ENCODE data around the gene TTC1. TPM values are rescaled to one million over a fixed set of nuclear protein-coding genes. Genes with fewer than 3 reads are reported as not detected.
A peak's percentile ranks its signal among the peaks of the same experiment; 100 is the strongest.

TTC1 gene
- total RNA-seq, 1 experiment from 2014 or later: 84.6 TPM

DNA sequence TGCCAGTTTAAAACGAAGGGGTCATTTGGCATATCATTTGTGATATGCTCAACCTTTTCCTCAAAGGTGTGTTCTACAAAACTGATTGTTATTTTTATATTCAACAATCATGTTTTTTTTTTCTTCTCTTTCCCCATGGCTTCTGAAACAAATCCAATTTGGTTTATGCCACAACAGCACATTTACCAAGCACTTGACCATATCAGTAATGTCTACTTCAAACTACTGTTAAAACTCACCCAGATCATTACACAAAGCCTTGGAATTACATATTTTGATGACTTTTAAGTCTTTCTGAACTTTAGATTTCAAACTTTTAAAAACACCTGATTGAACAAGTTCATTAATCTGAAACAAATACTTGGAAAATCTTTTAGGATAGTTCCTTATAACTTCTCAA is 81.1 kb downstream of the TTC1 start:
- Mint-ChIP-seq H3K4me3 (ENCODE audit: unreplicated experiment) (no peak overlapping the region), H3K4me1 (ENCODE audit: insufficient read depth, unreplicated experiment) (no peaks in the 10 kb centered on the region), H3K27ac (ENCODE audit: low read depth, unreplicated experiment) (no peak overlapping the region), H3K36me3 (ENCODE audit: insufficient read depth, unreplicated experiment) (peaks cover 47% of the 10 kb centered on the region), H3K27me3 (ENCODE audit: insufficient read depth, unreplicated experiment) (no peaks in the 10 kb centered on the region), H3K9me3 (ENCODE audit: unreplicated experiment) (no peaks in the 10 kb centered on the region)
- intact Hi-C loops (cut with micrococcal nuclease): no loop called here
- ChIA-PET CTCF (no interaction called here), POLR2A (interaction anchor here (0.6 to 1.1 kb wide), 2 partner anchors 26 to 85 kb away, joined by 3 to 7 read pairs; no protein-coding TSS in a partner anchor)
- TF ChIP-seq, protein P1, sequence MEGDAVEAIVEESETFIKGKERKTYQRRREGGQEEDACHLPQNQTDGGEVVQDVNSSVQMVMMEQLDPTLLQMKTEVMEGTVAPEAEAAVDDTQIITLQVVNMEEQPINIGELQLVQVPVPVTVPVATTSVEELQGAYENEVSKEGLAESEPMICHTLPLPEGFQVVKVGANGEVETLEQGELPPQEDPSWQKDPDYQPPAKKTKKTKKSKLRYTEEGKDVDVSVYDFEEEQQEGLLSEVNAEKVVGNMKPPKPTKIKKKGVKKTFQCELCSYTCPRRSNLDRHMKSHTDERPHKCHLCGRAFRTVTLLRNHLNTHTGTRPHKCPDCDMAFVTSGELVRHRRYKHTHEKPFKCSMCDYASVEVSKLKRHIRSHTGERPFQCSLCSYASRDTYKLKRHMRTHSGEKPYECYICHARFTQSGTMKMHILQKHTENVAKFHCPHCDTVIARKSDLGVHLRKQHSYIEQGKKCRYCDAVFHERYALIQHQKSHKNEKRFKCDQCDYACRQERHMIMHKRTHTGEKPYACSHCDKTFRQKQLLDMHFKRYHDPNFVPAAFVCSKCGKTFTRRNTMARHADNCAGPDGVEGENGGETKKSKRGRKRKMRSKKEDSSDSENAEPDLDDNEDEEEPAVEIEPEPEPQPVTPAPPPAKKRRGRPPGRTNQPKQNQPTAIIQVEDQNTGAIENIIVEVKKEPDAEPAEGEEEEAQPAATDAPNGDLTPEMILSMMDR (IDR thresholded peaks at IDR 0.05; ENCODE audit: unreplicated experiment): no peak
- DNase-seq (ENCODE audit: unreplicated experiment): no peak
- no TSS peak for BruUV-seq (replicated peaks)

DNA sequence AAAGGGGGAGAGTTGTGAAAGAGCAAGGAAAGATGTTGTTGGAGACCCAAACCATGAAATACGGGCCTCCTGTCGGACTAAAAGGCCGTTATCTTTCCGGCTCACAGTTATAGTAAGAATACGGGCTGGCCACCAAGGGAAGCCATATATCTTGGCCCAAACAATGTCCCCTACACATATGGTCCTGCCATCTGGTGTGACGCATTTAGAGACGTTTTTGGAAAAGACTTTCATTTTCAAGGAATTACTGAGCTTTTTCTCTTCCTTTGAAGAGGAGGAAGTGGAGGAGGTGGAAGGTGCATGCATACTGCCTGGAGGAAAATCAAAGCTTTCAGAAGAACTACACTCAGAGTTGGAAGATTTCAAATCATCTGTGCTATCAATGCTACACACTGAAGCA is 83.6 kb downstream of the TTC1 start:
- POLR2A ChIA-PET: interaction anchor here (1.3 to 2.0 kb wide), 2 partner anchors 8 to 13 kb away, joined by 5 to 6 read pairs; no protein-coding TSS in a partner anchor
- CTCF ChIA-PET: interaction anchor here (0.9 kb wide), 1 partner anchor 9 kb away, joined by 3 read pairs; no protein-coding TSS in a partner anchor

DNA sequence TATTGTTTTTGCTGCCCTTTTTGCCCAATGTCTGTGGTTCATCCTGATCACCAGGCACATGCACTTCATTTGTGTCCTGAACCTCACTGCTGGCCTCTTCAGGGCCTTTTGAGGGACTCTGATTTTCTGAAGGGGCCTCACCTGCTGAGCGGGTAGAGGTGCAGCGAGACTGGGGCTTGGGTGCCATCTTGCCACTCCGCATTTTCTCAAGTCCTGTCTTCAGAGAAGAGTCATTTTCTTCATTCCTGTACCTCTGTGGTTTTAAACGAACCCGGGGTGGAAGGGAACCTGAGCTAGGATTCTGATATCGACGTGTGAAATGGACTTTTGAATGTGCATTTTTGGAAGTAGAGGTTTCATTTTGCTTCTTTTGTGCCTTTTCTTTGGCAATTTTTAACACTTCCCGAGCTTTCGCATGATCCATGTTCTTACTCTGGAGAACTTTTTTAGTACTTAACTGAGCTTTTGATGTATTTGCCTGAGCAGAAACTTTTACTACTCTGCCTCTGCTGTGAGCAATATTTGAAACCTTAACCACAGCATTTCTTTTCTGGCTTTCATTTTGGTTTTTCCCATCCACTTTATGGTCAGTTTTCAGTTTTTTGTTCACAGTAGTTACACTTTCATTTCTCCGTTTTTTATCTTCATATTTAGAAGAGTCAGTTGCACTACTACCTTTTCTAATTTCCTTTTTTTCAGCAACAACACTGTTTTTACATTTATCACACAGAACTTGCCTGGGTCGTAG is 84.2 kb downstream of the TTC1 start:
- Mint-ChIP-seq H3K27ac (ENCODE audit: low read depth, unreplicated experiment) (no peak overlapping the region), H3K36me3 (ENCODE audit: insufficient read depth, unreplicated experiment) (peaks cover 39% of the 10 kb centered on the region), H3K9me3 (ENCODE audit: unreplicated experiment) (no peaks in the 10 kb centered on the region), H3K27me3 (ENCODE audit: insufficient read depth, unreplicated experiment) (no peaks in the 10 kb centered on the region), H3K4me3 (ENCODE audit: unreplicated experiment) (no peak overlapping the region), H3K4me1 (ENCODE audit: insufficient read depth, unreplicated experiment) (peaks cover 4% of the 10 kb centered on the region)
- ChIA-PET POLR2A (interaction anchor here (0.6 to 2.0 kb wide), 2 partner anchors 8 to 95 kb away, joined by 3 to 6 read pairs; no protein-coding TSS in a partner anchor), CTCF (no interaction called here)
- intact Hi-C loops (cut with micrococcal nuclease): no loop called here
- BruUV-seq (replicated peaks): TSS peak; percentile 20
- no peak for DNase-seq (ENCODE audit: unreplicated experiment)
- TF ChIP-seq, protein P1 (IDR thresholded peaks at IDR 0.05; ENCODE audit: unreplicated experiment): no peak

More for the DNA sequence above, 83.6 kb downstream of the TTC1 start:
- no peak for DNase-seq (ENCODE audit: unreplicated experiment)
- Mint-ChIP-seq H3K4me3 (ENCODE audit: unreplicated experiment) (no peak overlapping the region), H3K27ac (ENCODE audit: low read depth, unreplicated experiment) (no peak overlapping the region), H3K36me3 (ENCODE audit: insufficient read depth, unreplicated experiment) (peaks cover 43% of the 10 kb centered on the region), H3K9me3 (ENCODE audit: unreplicated experiment) (no peaks in the 10 kb centered on the region), H3K4me1 (ENCODE audit: insufficient read depth, unreplicated experiment) (no peaks in the 10 kb centered on the region), H3K27me3 (ENCODE audit: insufficient read depth, unreplicated experiment) (no peaks in the 10 kb centered on the region)
- TF ChIP-seq, protein P1 (IDR thresholded peaks at IDR 0.05; ENCODE audit: unreplicated experiment): no peak
- no TSS peak for BruUV-seq (replicated peaks)
- intact Hi-C loops (cut with micrococcal nuclease): no loop called here

DNA sequence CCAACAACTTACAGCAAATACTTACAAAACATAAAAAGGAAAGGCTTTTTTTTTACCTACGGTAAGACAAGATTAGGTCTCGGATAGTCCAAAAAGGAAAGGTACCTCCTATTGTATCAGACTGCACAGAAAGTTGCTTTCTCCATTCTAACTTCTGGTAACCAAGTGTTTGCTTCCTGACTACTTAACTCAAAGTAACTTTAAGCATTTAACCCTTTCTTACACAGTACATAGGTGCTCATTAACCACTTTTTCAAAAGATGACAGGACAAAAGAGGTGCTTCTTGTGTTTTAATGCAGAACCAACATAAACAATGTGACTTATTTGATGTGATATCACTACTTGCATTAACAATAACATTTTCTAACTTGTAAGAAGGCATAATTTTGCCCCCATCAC is 87.2 kb downstream of the TTC1 start:
- Mint-ChIP-seq H3K27ac (ENCODE audit: low read depth, unreplicated experiment) (no peak overlapping the region), H3K36me3 (ENCODE audit: insufficient read depth, unreplicated experiment) (peaks cover 40% of the 10 kb centered on the region), H3K27me3 (ENCODE audit: insufficient read depth, unreplicated experiment) (no peaks in the 10 kb centered on the region), H3K9me3 (ENCODE audit: unreplicated experiment) (no peaks in the 10 kb centered on the region), H3K4me1 (ENCODE audit: insufficient read depth, unreplicated experiment) (peaks cover 6% of the 10 kb centered on the region), H3K4me3 (ENCODE audit: unreplicated experiment) (no peak overlapping the region)
- ChIA-PET POLR2A (no interaction called here), CTCF (interaction anchor here (0.6 to 0.7 kb wide), 2 partner anchors 73 to 1730 kb away, joined by 4 to 6 read pairs; no protein-coding TSS in a partner anchor)
- intact Hi-C loops (cut with micrococcal nuclease): no loop called here
- no TSS peak for BruUV-seq (replicated peaks)
- TF ChIP-seq, protein P1 (IDR thresholded peaks at IDR 0.05; ENCODE audit: unreplicated experiment): no peak
- DNase-seq (ENCODE audit: unreplicated experiment): no peak
